ENCODE measurements around the gene IL6.
"Not testable (repeated sequence)": the region's sequence is repeated elsewhere in the genome, so short reads cannot be mapped to it uniquely, and the experiment has no call there.

Gene IL6

GRCh38 chr7:22729180-22729825 is 2.3 kb downstream of the IL6 start:
- no peak for DNase-seq

GRCh38 chr7:22730066-22730710 is 3.2 kb downstream of the IL6 start:
- no peak for DNase-seq

GRCh38 chr7:22730921-22731654 is 4.1 kb downstream of the IL6 start:
- DNase-seq = no peak

DNA sequence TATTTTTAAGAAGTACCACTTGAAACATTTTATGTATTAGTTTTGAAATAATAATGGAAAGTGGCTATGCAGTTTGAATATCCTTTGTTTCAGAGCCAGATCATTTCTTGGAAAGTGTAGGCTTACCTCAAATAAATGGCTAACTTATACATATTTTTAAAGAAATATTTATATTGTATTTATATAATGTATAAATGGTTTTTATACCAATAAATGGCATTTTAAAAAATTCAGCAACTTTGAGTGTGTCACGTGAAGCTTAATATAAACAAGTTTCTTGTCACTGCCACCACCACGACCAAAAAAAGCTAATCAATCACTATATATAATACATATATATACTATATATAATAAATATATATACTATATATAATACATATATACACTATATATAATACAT is 4.8 kb downstream of the IL6 start:
- DNase-seq = no peak

DNA sequence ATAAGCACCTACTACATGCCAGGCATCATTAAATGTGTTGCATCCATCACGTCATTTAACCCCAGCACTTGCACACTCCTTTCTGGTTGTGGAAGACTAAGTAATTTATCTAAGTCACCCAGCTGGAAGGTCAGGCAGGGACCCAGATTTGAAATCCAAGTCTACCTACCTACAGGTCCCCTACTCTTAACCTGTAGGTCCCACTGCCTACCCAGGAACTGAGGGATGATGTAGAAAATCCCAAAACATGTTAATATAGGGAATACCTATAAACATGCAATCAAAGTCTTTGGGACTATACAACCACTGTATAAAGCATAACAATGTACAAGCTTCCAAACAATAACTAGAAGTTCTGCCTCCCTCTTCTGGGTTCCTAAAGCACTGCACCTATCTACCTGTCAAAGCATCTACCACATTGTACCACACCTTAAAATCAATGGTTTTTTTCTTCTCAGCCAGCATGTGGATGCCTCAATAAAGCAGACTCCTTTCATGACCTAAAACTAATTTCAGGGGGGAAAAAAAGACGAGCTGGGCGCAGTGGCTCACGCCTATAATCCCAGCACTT is 5.6 kb downstream of the IL6 start:
- no peak for DNase-seq

DNA sequence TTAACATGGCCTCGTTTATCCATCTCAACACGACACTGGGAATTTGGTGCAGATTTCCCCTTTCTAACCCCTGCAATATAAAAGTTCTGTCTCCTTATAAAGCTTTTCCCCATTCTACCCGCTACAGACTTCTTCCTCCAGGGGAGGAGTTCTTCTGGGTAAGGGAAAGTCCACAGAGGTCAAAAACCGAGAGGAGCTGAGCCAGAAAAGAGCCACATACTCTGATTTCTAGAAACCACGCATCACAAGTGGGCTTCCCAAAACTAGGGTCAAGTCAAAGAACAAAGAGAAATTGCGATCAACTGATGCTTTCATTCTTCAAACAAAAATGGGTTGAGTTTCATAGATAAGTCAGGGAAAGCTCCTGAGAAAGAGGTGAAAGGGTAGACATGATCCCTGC is 6.8 kb downstream of the IL6 start:
- DNase-seq = no peak

DNA sequence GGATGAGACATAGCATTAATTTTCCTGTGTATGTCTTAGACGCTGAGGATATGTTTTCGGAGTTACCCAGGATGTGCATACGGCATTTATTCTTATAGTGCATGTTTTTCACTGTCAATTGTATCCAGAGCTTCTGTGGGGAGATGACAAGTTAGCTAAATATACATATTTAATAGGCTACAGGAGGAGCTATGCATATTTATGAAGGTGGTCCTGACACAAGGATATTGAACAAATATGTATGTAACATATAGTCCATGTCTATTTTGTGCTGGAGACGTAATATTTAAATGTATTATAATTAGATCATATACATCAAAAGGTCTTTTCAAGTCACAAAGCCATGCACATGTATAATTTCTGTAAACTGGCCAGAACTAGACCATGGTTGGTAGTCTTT is 16.0 kb downstream of the IL6 start:
- DNase-seq = no peak

DNA sequence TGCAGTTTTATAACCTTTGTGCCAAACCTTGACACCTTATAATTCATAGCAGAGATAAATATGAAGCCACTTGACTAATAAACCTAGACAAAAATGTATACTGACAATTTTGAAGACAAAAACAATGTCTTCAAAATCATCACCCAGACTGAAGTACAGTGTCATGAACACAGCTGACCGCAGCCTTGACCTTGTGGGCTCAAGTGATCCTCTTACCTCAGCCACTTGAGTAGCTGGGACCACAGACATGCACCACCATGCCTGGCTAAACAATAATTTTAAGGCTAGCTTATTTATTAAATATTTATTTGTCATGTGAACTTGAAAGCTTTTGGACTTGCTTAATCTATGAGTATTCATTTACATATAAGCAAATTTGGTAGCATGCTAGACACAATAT is 24.3 kb downstream of the IL6 start:
- no peak for DNase-seq

DNA sequence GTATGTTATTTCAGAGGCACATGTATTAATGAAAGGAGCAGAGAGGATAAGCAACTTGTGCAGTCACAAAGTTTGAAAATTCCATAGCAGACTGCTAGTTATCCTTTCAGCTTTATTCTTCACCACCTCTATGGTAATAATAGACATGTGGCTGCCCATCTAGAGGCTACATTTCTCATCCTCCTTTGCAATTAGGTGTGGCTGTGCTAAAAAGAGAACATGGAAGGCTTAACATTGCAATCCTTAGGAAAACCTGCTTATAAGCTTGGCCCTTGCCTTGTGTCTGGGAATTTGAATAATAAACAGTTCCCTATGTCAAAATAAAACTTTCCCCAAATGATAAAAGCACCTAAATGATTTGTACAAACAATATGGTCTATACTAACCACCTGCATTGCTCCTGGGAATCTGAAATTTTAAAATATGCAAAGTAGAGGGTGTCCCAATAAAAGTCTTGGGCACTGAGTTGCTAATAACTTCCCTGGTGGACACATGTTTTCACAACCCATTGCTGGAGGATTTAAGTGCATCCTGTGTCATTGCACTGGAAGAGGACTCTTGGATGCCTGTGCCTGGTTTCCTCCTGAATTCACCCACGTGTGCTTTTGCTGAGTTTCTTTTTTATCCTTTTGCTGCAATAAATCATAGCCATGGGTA is 30.5 kb downstream of the IL6 start:
- no peak for DNase-seq

DNA sequence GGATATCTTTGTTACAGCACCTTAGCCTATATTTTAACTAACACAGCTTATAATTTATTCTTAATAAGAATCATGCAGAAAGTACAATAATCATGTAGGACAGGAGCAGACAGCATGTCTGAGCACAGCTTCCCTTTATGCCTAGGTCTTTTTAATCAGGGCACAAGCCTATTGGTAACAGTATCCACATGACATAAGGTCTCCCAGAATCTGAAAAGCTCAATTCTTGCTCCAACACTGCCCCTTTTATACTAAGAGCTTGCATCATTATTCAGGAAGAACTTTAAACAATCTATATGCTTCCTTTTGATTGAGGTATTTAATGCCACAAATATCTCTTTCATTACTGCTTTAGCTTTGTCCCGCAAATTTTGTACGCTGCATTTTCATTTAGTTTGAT is 31.6 kb downstream of the IL6 start:
- no peak for DNase-seq

- no peak for DNase-seq
Observed at GRCh38 chr7:22759721-22760120, 32.7 kb downstream of the IL6 start.

DNA sequence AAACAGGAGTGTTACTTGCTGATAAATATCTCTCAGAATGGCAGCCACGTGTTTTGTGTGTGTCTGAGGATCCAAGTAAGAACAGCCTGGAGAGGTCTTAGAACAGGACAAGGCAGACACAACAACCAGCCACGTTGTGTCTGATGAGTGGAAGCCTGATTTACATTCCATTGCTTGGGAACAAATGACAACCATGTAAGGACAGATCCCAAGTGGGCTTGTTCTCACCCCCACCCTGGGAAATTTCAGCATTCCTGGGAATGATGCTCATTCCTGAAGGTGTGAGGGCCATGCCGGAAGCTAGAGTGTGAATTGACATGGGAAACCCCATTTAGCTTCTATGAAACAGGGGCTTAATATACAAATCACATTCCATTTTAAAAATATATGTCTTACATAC is 35.9 kb downstream of the IL6 start:
- DNase-seq = no peak

DNA sequence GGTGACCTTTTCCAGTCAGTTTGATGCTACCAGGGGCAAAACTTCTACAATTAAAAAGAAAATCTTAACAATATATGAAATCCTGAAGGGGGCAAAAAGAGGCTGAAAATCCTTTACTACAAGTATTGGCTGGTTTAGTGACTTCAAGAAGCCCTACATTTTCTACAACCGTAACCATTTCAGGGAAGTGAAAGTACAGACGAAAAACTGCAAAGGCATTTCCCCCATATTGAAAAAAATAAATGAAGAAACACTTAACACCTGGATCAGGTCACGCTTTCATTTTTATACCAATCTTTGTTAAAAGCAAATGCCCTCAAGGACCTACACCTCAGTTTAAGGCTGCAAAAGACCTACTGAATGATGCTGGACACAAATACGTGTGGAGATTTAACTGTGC is 38.6 kb downstream of the IL6 start:
- DNase-seq = no peak

DNA sequence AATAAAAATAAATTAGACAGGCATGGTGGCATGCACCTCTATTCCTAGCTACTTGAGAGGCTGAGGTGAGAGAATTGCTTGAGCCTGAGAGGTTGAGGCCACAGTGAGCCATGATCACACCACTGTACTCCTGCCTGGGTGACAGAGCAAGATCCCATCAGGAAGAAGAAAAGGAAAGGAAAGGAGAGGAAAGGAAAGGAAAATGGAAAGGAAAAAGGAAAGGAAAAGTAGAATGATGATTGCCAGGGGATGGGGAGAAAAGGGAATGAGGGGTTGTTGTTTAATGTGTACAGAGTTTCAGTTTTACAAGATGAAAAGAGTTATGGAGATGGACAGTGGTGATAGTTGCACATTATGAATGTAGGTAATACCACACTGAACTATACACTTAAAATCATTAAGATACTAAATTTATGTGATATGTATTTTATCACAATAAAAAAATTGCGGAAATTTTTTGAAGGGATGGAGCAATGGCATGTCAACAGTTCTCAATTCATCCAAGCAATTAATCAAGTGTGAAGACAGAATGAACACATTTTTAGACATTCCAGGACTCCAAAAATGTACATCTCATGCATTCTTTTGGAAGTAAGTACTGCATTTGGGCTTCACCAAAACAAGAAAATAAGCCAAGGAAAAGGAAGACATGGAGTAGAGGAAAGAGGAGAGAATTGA is 44.3 kb downstream of the IL6 start:
- DNase-seq = no peak

- no peak for DNase-seq
Observed at GRCh38 chr7:22771872-22772228, 44.9 kb downstream of the IL6 start.

GRCh38 chr7:22772885-22773284 is 45.9 kb downstream of the IL6 start:
- no peak for DNase-seq

GRCh38 chr7:22776964-22777363 is 50.0 kb downstream of the IL6 start:
- no peak for DNase-seq

DNA sequence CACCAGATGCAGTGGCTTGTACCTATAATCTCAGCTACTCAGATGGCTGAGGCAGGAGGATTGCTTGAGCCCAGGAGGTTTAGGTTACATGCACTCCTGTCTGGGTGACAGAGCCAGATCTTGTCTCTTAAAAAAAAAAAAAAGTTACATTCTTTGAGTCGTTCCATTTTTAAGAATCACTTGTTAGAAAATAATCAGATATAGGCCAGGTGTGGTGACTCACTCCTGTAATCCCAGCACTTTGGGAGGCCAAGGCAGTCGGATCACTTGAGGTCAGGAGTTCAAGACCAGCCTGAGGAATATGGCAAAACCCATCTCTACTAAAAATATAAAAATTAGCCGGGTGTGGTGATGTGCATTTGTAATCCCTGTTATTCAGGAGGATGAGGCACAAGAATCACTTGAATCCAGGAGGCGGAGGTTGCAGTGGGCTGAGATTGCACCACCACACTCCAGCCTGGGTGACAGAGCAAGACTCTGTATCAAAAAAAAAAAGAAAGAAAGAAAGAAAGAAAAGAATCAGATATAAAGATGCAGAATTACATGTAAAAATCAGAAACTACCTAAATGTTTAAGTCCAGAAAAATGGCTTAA is 52.8 kb downstream of the IL6 start:
- not testable (repeated sequence) for DNase-seq

- no peak for DNase-seq
Observed at GRCh38 chr7:22781230-22781711, 54.3 kb downstream of the IL6 start.
